HG03064 (cell line): ENCODE measurements around the gene ITGA5.

Experiments used
- ATAC-seq: cut with Tn5 transposase; IDR thresholded peaks from one replicate; pipeline ENCODE4 v1.9.1; 2021; ENCODE audit warnings: low read depth; ENCODE audit not compliant: unreplicated experiment

ITGA5 gene

GRCh38 chr12:54419088-54419887, at the start of gene ITGA5:
TSS of gene ITGA5 (minus strand) at chr12:54419266. CDS start at chr12:54419198, 68 bp downstream.
- no peak for ATAC-seq

GRCh38 chr12:54465857-54466523, 46.9 kb upstream of the ITGA5 start:
- ATAC-seq: no peak

GRCh38 chr12:54463484-54463883, 44.4 kb upstream of the ITGA5 start:
- ATAC-seq: no peak

- no peak for ATAC-seq
Observed at GRCh38 chr12:54463034-54463433, 44.0 kb upstream of the ITGA5 start.

GRCh38 chr12:54460317-54460923, 41.4 kb upstream of the ITGA5 start:
- no peak for ATAC-seq

- no peak for ATAC-seq
Observed at GRCh38 chr12:54459355-54459754, 40.3 kb upstream of the ITGA5 start.

- ATAC-seq: no peak
Observed at GRCh38 chr12:54455760-54456469, 36.8 kb upstream of the ITGA5 start.

GRCh38 chr12:54452628-54453027, 33.6 kb upstream of the ITGA5 start:
- ATAC-seq: no peak

- no peak for ATAC-seq
Observed at GRCh38 chr12:54448344-54448743, 29.3 kb upstream of the ITGA5 start.

GRCh38 chr12:54447917-54448316, 28.9 kb upstream of the ITGA5 start:
- ATAC-seq: no peak

GRCh38 chr12:54444206-54444605, 25.1 kb upstream of the ITGA5 start:
- ATAC-seq: no peak

- no peak for ATAC-seq
Observed at GRCh38 chr12:54443446-54443845, 24.4 kb upstream of the ITGA5 start.

GRCh38 chr12:54442961-54443360, 23.9 kb upstream of the ITGA5 start:
- no peak for ATAC-seq

- ATAC-seq: no peak
Observed at GRCh38 chr12:54442099-54442498, 23.0 kb upstream of the ITGA5 start.

- no peak for ATAC-seq
Observed at GRCh38 chr12:54439521-54440255, 20.6 kb upstream of the ITGA5 start.

- ATAC-seq: no peak
Observed at GRCh38 chr12:54439096-54439495, 20.0 kb upstream of the ITGA5 start.

- ATAC-seq: no peak
Observed at GRCh38 chr12:54438517-54438916, 19.5 kb upstream of the ITGA5 start.

GRCh38 chr12:54437697-54438096, 18.6 kb upstream of the ITGA5 start:
- no peak for ATAC-seq

- no peak for ATAC-seq
Observed at GRCh38 chr12:54437243-54437642, 18.2 kb upstream of the ITGA5 start.

- no peak for ATAC-seq
Observed at GRCh38 chr12:54432815-54433164, 13.7 kb upstream of the ITGA5 start.
